ENCODE measurements around the gene FAM161B.
"Not testable (repeated sequence)": the region's sequence is repeated elsewhere in the genome, so short reads cannot be mapped to it uniquely, and the experiment has no call there.

Gene FAM161B

DNA sequence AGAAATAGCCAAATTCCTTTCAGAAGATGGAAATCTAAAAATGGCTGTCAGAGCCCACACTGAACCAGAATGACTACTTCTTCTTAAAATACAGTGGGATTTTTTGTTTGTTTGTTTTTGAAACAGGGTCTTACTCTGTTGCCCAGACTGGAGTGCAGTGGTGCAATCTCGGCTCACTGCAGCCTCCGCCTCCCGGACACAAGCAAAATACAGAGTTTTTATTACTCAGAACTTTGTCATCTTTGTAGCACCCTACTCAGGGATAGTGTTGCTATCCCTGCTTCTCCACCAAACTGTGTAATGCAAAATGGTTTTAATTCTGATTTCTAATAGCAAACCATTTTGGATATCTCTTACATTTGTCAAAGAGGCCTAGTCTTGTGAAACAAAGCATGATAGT lies 46.9 kb downstream of the FAM161B start:
- Histone ChIP-seq H3K27ac (ENCODE audit: low read length, poor library complexity, severe bottlenecking) (no peak overlapping the region), H2BK15ac (ENCODE audit: low read depth, poor library complexity, severe bottlenecking) (no peak overlapping the region), H3K4me1 (ENCODE audit: control insufficient read depth, insufficient read depth, low read depth, low read length) (no peaks in the 10 kb centered on the region), H2BK120ac (ENCODE audit: low read depth, low read length) (no peak overlapping the region), H3K4me2 (ENCODE audit: low read length, poor library complexity, severe bottlenecking) (no peak overlapping the region), H3K36me3 (ENCODE audit: control insufficient read depth in 1 of 2, insufficient read depth in 2 of 2, low read depth in 1 of 2, low read length in 2 of 2) (peaks cover 33 to 83% of the 10 kb centered on the region in 2 experiments), H2BK12ac (ENCODE audit: low read length in 2 of 2) (no peak overlapping the region), H3K18ac (ENCODE audit: low read depth in 1 of 2, low read length in 2 of 2) (no peak overlapping the region), H3K14ac (ENCODE audit: low read length in 2 of 2) (no peak overlapping the region), H2AFZ (ENCODE audit: low read depth, low read length) (no peak overlapping the region), H3K23ac (ENCODE audit: low read length in 2 of 2) (no peak overlapping the region), H3K79me1 (replicated peaks; ENCODE audit: low read length, poor library complexity, severe bottlenecking) (peaks cover 22% of the 10 kb centered on the region), H3K9ac (ENCODE audit: low read length) (no peak overlapping the region), H4K8ac (ENCODE audit: low read length) (no peak overlapping the region), H3K27me3 (ENCODE audit: control insufficient read depth in 1 of 2, insufficient read depth in 1 of 2, low read length in 2 of 2) (no peaks in the 10 kb centered on the region), H4K91ac (ENCODE audit: low read length) (no peak overlapping the region), H3K4ac (ENCODE audit: low read depth in 1 of 2, low read length in 2 of 2) (no peak overlapping the region), H2BK5ac (ENCODE audit: low read depth, low read length, poor library complexity, severe bottlenecking) (no peak overlapping the region), H2AK5ac (ENCODE audit: low read length, severe bottlenecking) (no peak overlapping the region), H3K4me3 (ENCODE audit: insufficient read depth in 1 of 2, low read depth in 1 of 2, low read length in 2 of 2) (no peak overlapping the region), H3K9me3 (ENCODE audit: control insufficient read depth, low read length) (no peaks in the 10 kb centered on the region)
- no peak for DNase-seq
- 74% methylated on average over 3 of the region's 3 CpGs for WGBS

DNA sequence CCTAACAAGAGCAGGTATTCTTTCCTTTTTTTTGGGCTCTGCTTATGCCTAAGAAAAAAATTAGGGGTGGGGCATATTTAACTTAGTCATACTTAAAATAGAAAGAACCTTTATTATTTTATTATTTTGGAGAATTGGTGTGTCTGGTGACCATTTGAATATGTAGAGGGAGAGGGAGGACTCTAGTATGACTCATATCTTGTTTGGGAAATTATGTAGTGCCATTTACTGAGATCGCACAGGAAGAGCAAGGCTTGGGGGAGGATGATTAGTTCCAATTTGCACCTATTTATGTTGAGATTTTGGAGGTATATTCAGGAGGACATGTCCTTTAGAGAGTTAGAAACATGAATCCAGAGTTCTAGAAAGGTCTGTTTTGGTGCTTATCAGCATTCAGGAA lies 53.4 kb downstream of the FAM161B start:
- Histone ChIP-seq H3K18ac (ENCODE audit: low read depth in 1 of 2, low read length in 2 of 2) (no peak overlapping the region), H3K27ac (ENCODE audit: low read length, poor library complexity, severe bottlenecking) (no peak overlapping the region), H3K4me1 (ENCODE audit: control insufficient read depth, insufficient read depth, low read depth, low read length) (no peaks in the 10 kb centered on the region)

DNA sequence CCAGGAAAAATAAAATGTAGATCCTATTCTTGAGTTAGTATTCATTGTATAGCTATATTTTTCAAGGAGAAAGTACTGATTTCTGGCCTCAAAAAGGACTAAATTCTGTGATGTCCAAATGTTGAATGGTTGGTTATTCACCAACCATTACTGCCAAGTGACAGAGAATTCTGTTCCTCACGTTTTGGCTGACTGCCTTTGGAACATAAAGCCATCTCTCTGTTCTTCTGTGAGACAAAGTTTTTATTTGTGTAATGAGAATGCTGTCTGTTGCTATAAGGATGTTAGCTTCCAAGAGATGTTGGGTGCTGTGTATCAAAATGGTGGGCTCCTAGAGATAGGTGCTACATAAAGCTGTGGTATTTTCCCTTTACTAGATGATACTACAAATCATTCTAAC lies 54.0 kb downstream of the FAM161B start:
- no peak for DNase-seq

More for the DNA sequence above, 53.4 kb downstream of the FAM161B start:
- no peaks in the 10 kb centered on the region for H3K27me3 ChIP-seq (ENCODE audit: control insufficient read depth in 1 of 2, insufficient read depth in 1 of 2, low read length in 2 of 2)
- no peak overlapping the region for H4K91ac ChIP-seq (ENCODE audit: low read length)
- H2AFZ ChIP-seq (ENCODE audit: low read depth, low read length), result no peak overlapping the region
- H3K4me3 ChIP-seq (ENCODE audit: insufficient read depth in 1 of 2, low read depth in 1 of 2, low read length in 2 of 2), result no peak overlapping the region
- H3K36me3 ChIP-seq (ENCODE audit: control insufficient read depth in 1 of 2, insufficient read depth in 2 of 2, low read depth in 1 of 2, low read length in 2 of 2), result peaks cover 20 to 80% of the 10 kb centered on the region in 2 experiments
- H2BK120ac ChIP-seq (ENCODE audit: low read depth, low read length), result no peak overlapping the region
- H2BK15ac ChIP-seq (ENCODE audit: low read depth, poor library complexity, severe bottlenecking), result no peak overlapping the region
- H3K14ac ChIP-seq (ENCODE audit: low read length in 2 of 2), result no peak overlapping the region
- H3K23ac ChIP-seq (ENCODE audit: low read length in 2 of 2), result no peak overlapping the region
- no peak overlapping the region for H2AK5ac ChIP-seq (ENCODE audit: low read length, severe bottlenecking)
- H4K8ac ChIP-seq (ENCODE audit: low read length), result no peak overlapping the region
- no peak for DNase-seq
- no peak overlapping the region for H2BK5ac ChIP-seq (ENCODE audit: low read depth, low read length, poor library complexity, severe bottlenecking)
- no peak overlapping the region for H3K4ac ChIP-seq (ENCODE audit: low read depth in 1 of 2, low read length in 2 of 2)
- 91% methylated on average over 1 of the region's 1 CpG for WGBS
- no peak overlapping the region for H3K9ac ChIP-seq (ENCODE audit: low read length)
- H3K79me1 ChIP-seq (replicated peaks; ENCODE audit: low read length, poor library complexity, severe bottlenecking), result peaks cover 16% of the 10 kb centered on the region
- H2BK12ac ChIP-seq (ENCODE audit: low read length in 2 of 2), result no peak overlapping the region
- no peak overlapping the region for H3K4me2 ChIP-seq (ENCODE audit: low read length, poor library complexity, severe bottlenecking)
- no peaks in the 10 kb centered on the region for H3K9me3 ChIP-seq (ENCODE audit: control insufficient read depth, low read length)

DNA sequence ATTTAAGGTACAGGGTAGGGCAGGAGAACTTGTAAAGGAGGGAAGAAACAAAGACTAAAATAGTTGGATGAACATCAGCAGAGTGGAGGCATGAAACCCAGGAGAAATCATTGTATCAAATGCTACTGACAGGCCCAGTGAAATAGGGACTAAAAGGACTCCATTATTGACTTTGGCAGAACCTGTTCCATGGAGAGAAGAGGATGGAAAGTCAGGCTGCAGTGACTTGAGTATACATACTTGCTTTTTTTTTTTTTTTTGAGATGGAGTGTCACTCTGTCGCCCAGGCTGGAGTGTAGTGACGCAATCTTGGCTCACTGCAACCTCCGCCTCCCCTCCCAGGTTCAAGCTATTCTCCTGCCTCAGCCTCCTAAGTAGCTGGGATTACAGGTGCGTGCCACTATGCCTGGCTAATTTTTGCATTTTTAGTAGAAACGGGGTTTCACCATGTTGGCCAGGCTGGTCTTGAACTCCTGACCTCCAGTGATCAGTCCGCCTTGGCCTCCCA lies 55.7 kb downstream of the FAM161B start:
- not testable (repeated sequence) for H2BK5ac ChIP-seq (ENCODE audit: low read depth, low read length, poor library complexity, severe bottlenecking)

More for the DNA sequence above, 54.0 kb downstream of the FAM161B start:
- Histone ChIP-seq H3K27ac (ENCODE audit: low read length, poor library complexity, severe bottlenecking) (no peak overlapping the region), H2AFZ (ENCODE audit: low read depth, low read length) (no peak overlapping the region), H2BK15ac (ENCODE audit: low read depth, poor library complexity, severe bottlenecking) (no peak overlapping the region), H2BK5ac (ENCODE audit: low read depth, low read length, poor library complexity, severe bottlenecking) (no peak overlapping the region), H3K27me3 (ENCODE audit: control insufficient read depth in 1 of 2, insufficient read depth in 1 of 2, low read length in 2 of 2) (no peaks in the 10 kb centered on the region), H2BK120ac (ENCODE audit: low read depth, low read length) (no peak overlapping the region), H2AK5ac (ENCODE audit: low read length, severe bottlenecking) (no peak overlapping the region), H2BK12ac (ENCODE audit: low read length in 2 of 2) (no peak overlapping the region), H3K4me1 (ENCODE audit: control insufficient read depth, insufficient read depth, low read depth, low read length) (no peaks in the 10 kb centered on the region), H3K4me2 (ENCODE audit: low read length, poor library complexity, severe bottlenecking) (no peak overlapping the region), H3K14ac (ENCODE audit: low read length in 2 of 2) (no peak overlapping the region), H4K8ac (ENCODE audit: low read length) (no peak overlapping the region), H4K91ac (ENCODE audit: low read length) (no peak overlapping the region), H3K18ac (ENCODE audit: low read depth in 1 of 2, low read length in 2 of 2) (no peak overlapping the region), H3K9me3 (ENCODE audit: control insufficient read depth, low read length) (no peaks in the 10 kb centered on the region), H3K4ac (ENCODE audit: low read depth in 1 of 2, low read length in 2 of 2) (no peak overlapping the region), H3K9ac (ENCODE audit: low read length) (no peak overlapping the region), H3K4me3 (ENCODE audit: insufficient read depth in 1 of 2, low read depth in 1 of 2, low read length in 2 of 2) (no peak overlapping the region), H3K36me3 (ENCODE audit: control insufficient read depth in 1 of 2, insufficient read depth in 2 of 2, low read depth in 1 of 2, low read length in 2 of 2) (peaks cover 19 to 78% of the 10 kb centered on the region in 2 experiments), H3K79me1 (replicated peaks; ENCODE audit: low read length, poor library complexity, severe bottlenecking) (peaks cover 15% of the 10 kb centered on the region), H3K23ac (ENCODE audit: low read length in 2 of 2) (no peak overlapping the region)
- WGBS, result 100% methylated on average over 1 of the region's 1 CpG

More for the DNA sequence above, 55.7 kb downstream of the FAM161B start:
- H4K8ac ChIP-seq (ENCODE audit: low read length); H3K4ac ChIP-seq (ENCODE audit: low read depth in 1 of 2, low read length in 2 of 2); H2AFZ ChIP-seq (ENCODE audit: low read depth, low read length); H3K4me2 ChIP-seq (ENCODE audit: low read length, poor library complexity, severe bottlenecking); H3K27me3 ChIP-seq (ENCODE audit: control insufficient read depth in 1 of 2, insufficient read depth in 1 of 2, low read length in 2 of 2); H3K4me3 ChIP-seq (ENCODE audit: insufficient read depth in 1 of 2, low read depth in 1 of 2, low read length in 2 of 2); H2BK120ac ChIP-seq (ENCODE audit: low read depth, low read length); H3K9ac ChIP-seq (ENCODE audit: low read length); H4K91ac ChIP-seq (ENCODE audit: low read length); H3K14ac ChIP-seq (ENCODE audit: low read length in 2 of 2); H2BK15ac ChIP-seq (ENCODE audit: low read depth, poor library complexity, severe bottlenecking); DNase-seq; H3K18ac ChIP-seq (ENCODE audit: low read depth in 1 of 2, low read length in 2 of 2); H3K9me3 ChIP-seq (ENCODE audit: control insufficient read depth, low read length); H2BK12ac ChIP-seq (ENCODE audit: low read length in 2 of 2); H3K27ac ChIP-seq (ENCODE audit: low read length, poor library complexity, severe bottlenecking); H2AK5ac ChIP-seq (ENCODE audit: low read length, severe bottlenecking); H3K4me1 ChIP-seq (ENCODE audit: control insufficient read depth, insufficient read depth, low read depth, low read length); H3K23ac ChIP-seq (ENCODE audit: low read length in 2 of 2): not testable (repeated sequence)
- peaks cover 14 to 62% of the 10 kb centered on the region in 2 experiments for H3K36me3 ChIP-seq (ENCODE audit: control insufficient read depth in 1 of 2, insufficient read depth in 2 of 2, low read depth in 1 of 2, low read length in 2 of 2)
- H3K79me1 ChIP-seq (replicated peaks; ENCODE audit: low read length, poor library complexity, severe bottlenecking), result peaks cover 11% of the 10 kb centered on the region
- 93% methylated on average over 6 of the region's 6 CpGs for WGBS
